ENCODE measurements around the gene TBC1D24. TPM values are rescaled to one million over a fixed set of nuclear protein-coding genes. Genes with fewer than 3 reads are reported as not detected.
"Not testable (repeated sequence)": the region's sequence is repeated elsewhere in the genome, so short reads cannot be mapped to it uniquely, and the experiment has no call there.

The TBC1D24 gene
- total RNA-seq (2014; rRNA removed; shearing (Covaris generic); ENCODE audit: low replicate concordance) = 12.9 and 14.8 TPM in 2 replicates

GRCh38 chr16:2474877-2475412 is at the start of gene TBC1D24:
Gene TBC1D24 (plus strand): TSS chr16:2475127. CDS start chr16:2496149, 21,022 bp downstream.
- no peaks in the 10 kb centered on the region for H3K9me3 ChIP-seq
- H3K4me3 ChIP-seq = peak within 1 kb of the TSS; percentile 84
- H3K27me3 ChIP-seq = no peaks in the 10 kb centered on the region
- H3K36me3 ChIP-seq = no peaks in the 10 kb centered on the region
- DNase-seq = peak; percentile 89

DNA sequence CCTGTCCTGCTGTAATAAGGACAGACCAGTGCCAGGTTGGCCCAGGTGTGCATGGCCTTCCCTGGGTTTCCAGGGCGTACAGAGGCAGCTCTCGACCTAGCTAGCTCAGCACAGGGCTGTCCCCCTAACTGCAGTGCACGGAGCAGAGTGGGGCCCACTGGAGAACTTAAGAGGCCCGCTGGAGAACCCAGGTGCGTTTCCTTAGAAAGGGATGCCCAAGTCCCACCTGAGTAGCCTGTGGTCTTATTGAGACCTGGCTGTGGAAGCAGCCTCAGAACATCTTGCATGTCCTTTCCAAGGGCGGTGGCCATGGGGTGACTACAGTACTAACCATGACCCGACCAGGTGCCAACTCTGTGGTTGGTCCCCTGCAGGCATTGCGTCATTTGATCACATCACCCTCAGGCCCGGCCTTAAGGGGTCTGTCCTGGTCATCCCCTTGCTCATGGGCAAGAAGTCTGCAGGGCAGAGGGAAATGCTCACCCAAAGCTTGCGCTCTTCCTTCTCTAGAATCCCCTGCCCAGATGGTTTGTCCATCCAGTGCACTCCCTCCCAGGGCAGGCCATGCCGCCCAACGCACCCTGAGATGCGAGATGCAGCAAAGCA is 49.0 kb upstream of the TBC1D24 start:
- DNase-seq = no peak
- peaks cover 8% of the 10 kb centered on the region for H3K36me3 ChIP-seq
- H3K9me3 ChIP-seq = no peaks in the 10 kb centered on the region
- H3K4me3 ChIP-seq = no peak overlapping the region
- no peaks in the 10 kb centered on the region for H3K27me3 ChIP-seq

- DNase-seq = no peak
Measured at GRCh38 chr16:2426941-2427361, 48.0 kb upstream of the TBC1D24 start.

GRCh38 chr16:2427526-2427925 is 47.4 kb upstream of the TBC1D24 start:
- Histone ChIP-seq H3K36me3 (peaks cover 22% of the 10 kb centered on the region), H3K27me3 (no peaks in the 10 kb centered on the region), H3K9me3 (no peaks in the 10 kb centered on the region), H3K4me3 (no peak overlapping the region)
- no peak for DNase-seq

More at GRCh38 chr16:2426941-2427361, 48.0 kb upstream of the TBC1D24 start:
- no peaks in the 10 kb centered on the region for H3K27me3 ChIP-seq
- H3K36me3 ChIP-seq = peaks cover 16% of the 10 kb centered on the region
- H3K9me3 ChIP-seq = no peaks in the 10 kb centered on the region
- H3K4me3 ChIP-seq = no peak overlapping the region

DNA sequence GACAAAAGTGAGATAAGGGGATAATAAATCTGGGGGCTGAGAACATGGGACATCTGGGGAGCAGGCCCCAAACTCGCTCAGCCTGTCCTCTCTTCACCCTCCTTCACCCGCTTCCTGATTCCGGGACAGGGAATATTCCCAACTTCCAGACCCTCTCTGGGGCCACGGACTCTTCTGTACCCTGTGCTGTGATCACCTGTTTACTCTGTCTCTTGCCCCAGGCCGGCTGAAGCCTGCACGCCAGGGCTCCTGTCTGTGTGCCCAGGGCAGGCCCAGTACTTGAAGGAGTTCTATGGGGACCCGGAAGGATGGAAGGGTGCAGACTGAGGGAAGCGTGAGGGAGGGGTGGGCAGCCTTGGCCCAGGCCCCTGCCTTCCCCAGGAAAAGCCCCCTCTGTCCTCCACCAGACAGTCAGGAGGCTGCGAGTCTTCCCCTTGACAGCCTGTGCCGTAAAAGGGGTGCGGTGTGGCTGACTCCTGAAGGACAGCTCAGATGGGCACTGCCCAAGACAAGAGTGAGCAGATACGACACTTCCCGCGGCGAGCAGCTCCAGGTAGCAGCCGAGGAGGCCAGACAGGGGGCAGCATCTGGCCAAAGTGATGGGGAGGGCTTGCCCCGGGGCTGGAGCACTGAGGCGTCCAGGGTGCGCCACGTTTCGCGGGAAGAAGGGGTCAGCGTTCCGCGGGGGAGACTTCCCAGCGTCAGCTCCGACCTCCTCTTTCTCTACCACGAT is 46.7 kb upstream of the TBC1D24 start:
- Histone ChIP-seq H3K36me3 (peaks cover 29% of the 10 kb centered on the region), H3K27me3 (no peaks in the 10 kb centered on the region), H3K4me3 (peak overlapping the region; percentile 82), H3K9me3 (no peaks in the 10 kb centered on the region)
- peak; percentile 35 for DNase-seq

DNA sequence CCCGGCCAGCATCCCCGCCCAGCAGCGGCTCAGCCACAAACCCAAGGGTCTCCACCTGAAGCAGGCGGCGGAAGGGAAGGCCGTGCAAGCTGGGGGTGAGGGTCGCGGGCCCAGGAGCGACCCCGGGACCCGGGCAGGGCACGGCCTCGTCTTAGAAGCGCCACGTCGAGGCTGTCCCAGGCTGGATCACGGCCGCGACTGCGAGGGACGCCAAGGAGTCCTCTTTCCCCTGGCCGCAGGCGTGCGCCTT is 46.2 kb upstream of the TBC1D24 start:
- peak overlapping the region; percentile 82 for H3K4me3 ChIP-seq
- peaks cover 34% of the 10 kb centered on the region for H3K36me3 ChIP-seq
- no peak for DNase-seq
- no peaks in the 10 kb centered on the region for H3K27me3 ChIP-seq
- H3K9me3 ChIP-seq = no peaks in the 10 kb centered on the region

- DNase-seq = peak; percentile 98
- Histone ChIP-seq H3K4me3 (peak within 1 kb of the TSS; percentile 82), H3K27me3 (no peaks in the 10 kb centered on the region), H3K9me3 (no peaks in the 10 kb centered on the region), H3K36me3 (peaks cover 39% of the 10 kb centered on the region)
Measured at GRCh38 chr16:2429034-2429770, 45.7 kb upstream of the TBC1D24 start, which contains the start of gene CCNF. Gene CCNF (plus strand): TSS chr16:2429447. CDS start chr16:2429482, 35 bp downstream.

DNA sequence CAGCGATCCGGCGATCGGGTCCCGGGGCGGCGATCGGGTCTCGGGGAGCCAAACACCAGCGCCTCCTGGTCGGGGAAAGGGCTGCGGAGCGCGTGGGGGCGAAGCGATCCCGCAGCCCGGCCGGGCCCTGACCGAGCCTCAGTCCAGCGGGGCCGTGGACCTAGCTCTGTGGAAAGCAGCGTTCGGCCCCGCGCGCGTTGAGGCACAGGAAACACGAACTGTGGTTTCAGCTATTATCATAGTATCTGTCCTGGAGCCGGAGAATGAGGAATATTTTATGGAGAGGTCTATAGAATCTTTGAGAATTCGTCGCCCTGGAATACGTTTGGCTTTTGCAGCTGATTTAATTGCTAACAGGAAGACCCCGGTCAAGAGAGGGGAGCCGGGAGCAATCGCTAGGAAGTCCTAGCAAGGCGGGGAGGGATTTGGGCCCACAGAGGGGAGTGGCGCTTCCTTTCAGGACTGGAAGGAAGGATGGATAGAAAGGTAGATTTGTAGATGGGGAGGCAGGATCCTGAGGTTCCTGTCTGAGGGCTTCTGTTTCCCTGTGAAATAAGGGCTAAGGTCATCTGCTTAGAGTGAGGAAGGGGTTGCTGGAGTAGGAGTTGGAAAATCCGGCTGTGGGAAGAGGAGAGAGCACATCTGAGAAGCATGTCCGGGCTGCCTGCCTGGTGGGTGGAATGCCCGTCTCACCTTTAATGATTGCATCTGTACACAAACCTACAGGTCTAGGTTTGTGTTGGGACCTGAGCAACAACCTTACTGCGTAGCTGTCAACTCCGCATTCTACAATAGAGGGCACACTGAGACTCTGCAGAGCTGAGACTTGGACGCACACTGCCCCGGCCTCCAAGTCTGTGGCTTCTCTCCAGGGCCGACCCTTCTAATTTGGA is 44.9 kb upstream of the TBC1D24 start:
- peaks cover 46% of the 10 kb centered on the region for H3K36me3 ChIP-seq
- no peaks in the 10 kb centered on the region for H3K27me3 ChIP-seq
- H3K9me3 ChIP-seq = no peaks in the 10 kb centered on the region
- H3K4me3 ChIP-seq = peak overlapping the region; percentile 82
- peak; percentile 28 for DNase-seq

- peaks cover 63% of the 10 kb centered on the region for H3K36me3 ChIP-seq
- H3K4me3 ChIP-seq = no peak overlapping the region
- DNase-seq = no peak
- no peaks in the 10 kb centered on the region for H3K9me3 ChIP-seq
- H3K27me3 ChIP-seq = no peaks in the 10 kb centered on the region
Measured at GRCh38 chr16:2432286-2432685, 42.6 kb upstream of the TBC1D24 start.

DNA sequence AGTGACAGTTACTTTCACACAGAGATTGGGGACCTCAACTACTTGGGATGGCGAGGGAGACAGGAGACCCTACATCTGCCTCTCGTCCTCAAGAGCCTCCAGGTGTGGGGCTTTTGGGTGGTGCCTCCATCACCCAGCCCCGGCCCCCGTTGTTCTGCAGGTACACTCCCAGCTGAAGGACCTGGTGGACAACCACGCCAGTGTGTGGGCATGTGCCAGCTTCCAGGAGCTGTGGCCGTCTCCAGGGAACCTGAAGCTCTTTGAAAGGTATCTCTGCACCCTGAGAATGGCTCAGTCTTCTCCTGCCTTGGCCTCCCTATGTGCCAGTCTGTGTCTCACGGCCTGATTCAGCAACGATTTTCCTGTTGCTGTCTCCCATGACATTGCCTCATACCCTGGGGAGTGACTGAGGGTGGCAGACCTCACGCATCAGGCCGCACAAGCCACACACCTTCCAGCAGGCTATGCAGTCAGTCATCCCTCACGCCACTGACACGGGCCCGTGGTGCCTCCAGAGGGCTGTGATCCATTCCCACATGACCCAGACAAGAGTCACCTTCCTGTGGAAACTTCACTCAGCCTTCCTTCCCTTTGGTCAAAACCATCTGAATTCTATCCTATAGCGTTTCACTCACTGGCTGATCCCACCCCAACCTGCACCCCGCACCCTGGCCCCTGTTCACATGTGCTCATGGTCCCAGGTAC is 42.0 kb upstream of the TBC1D24 start:
- H3K36me3 ChIP-seq = peaks cover 70% of the 10 kb centered on the region

GRCh38 chr16:2435236-2435635 is 39.7 kb upstream of the TBC1D24 start:
- H3K27me3 ChIP-seq, DNase-seq, H3K9me3 ChIP-seq, H3K4me3 ChIP-seq: not testable (repeated sequence)
- peaks cover 92% of the 10 kb centered on the region for H3K36me3 ChIP-seq

More for the DNA sequence above, 42.0 kb upstream of the TBC1D24 start:
- Histone ChIP-seq H3K4me3 (no peak overlapping the region), H3K27me3 (no peaks in the 10 kb centered on the region), H3K9me3 (no peaks in the 10 kb centered on the region)
- no peak for DNase-seq

- Histone ChIP-seq H3K36me3 (peaks cover 90% of the 10 kb centered on the region), H3K27me3 (no peaks in the 10 kb centered on the region), H3K4me3 (no peak overlapping the region), H3K9me3 (no peaks in the 10 kb centered on the region)
- no peak for DNase-seq
Measured at GRCh38 chr16:2436110-2436509, 38.8 kb upstream of the TBC1D24 start.

GRCh38 chr16:2437032-2437790 is 37.7 kb upstream of the TBC1D24 start:
- no peaks in the 10 kb centered on the region for H3K27me3 ChIP-seq
- DNase-seq = no peak
- H3K4me3 ChIP-seq = no peak overlapping the region
- no peaks in the 10 kb centered on the region for H3K9me3 ChIP-seq
- H3K36me3 ChIP-seq = peaks cover 87% of the 10 kb centered on the region

DNA sequence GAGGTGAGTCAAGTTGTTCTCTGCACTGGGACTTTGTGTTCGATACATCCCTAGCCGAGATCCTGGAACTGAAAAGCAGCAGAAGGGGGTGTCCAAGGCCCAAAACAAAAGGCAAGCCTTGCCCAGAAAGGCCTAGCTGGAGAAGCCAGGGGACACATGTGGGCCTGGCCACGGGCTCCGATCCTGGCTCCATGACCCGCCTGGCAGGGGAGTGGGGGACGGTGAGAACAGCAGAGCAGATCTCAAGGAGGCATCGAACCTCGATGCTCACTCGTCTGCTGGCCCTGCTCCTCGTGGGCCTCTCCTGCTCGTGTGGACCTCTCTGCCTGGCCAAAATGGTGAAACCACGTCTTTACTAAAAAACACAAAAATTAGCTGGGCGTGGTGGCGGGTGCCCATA is 36.8 kb upstream of the TBC1D24 start:
- DNase-seq = no peak
- Histone ChIP-seq H3K36me3 (peaks cover 79% of the 10 kb centered on the region), H3K27me3 (no peaks in the 10 kb centered on the region), H3K4me3 (no peak overlapping the region), H3K9me3 (no peaks in the 10 kb centered on the region)

- H3K36me3 ChIP-seq = peaks cover 71% of the 10 kb centered on the region
- no peaks in the 10 kb centered on the region for H3K27me3 ChIP-seq
- no peaks in the 10 kb centered on the region for H3K9me3 ChIP-seq
- no peak overlapping the region for H3K4me3 ChIP-seq
- DNase-seq = no peak
Measured at GRCh38 chr16:2439598-2439997, 35.3 kb upstream of the TBC1D24 start.
